Neural cell (in vitro differentiated cells): Measurements from ENCODE around the gene FNBP1. TPM values are rescaled to one million over a fixed set of nuclear protein-coding genes. Genes with fewer than 3 reads are reported as not detected.

Source experiments
- H2AFZ ChIP-seq: fragments of 200-600, 300-800 bp; sonication (generic), shearing (Covaris generic); 2 replicates; pipeline ENCODE4 v1.6.0; 2014; ENCODE audit warnings: low read depth, mild to moderate bottlenecking, antibody characterized with exemption, low read length, moderate library complexity
- H3F3A ChIP-seq: fragments of 200-600 bp; shearing (Covaris generic); 2 replicates; pipeline ENCODE4 v1.6.1; 2016; ENCODE audit warnings: mild to moderate bottlenecking, moderate library complexity, mixed read lengths, antibody characterized with exemption, low read length; ENCODE audit not compliant: insufficient read depth, poor library complexity, severe bottlenecking
- H3K27ac ChIP-seq: fragments of 200-600, 300-800 bp; sonication (generic), shearing (Covaris generic); 2 replicates; pipeline ENCODE4 v1.5.1; 2014; ENCODE audit warnings: mild to moderate bottlenecking, low read length, moderate library complexity
- H3K27me3 ChIP-seq: fragments of 300-800, 200-600 bp; sonication (generic), shearing (Covaris generic); 2 replicates; pipeline ENCODE4 v1.6.0; 2014; ENCODE audit warnings: mild to moderate bottlenecking, low read depth, low read length, moderate library complexity; ENCODE audit not compliant: insufficient read depth
- H3K36me3 ChIP-seq: fragments of 300-800, 200-600 bp; sonication (generic), shearing (Covaris generic); 2 replicates; pipeline ENCODE4 v1.5.1; 2014; ENCODE audit warnings: mild to moderate bottlenecking, antibody characterized with exemption, low read length, moderate library complexity; ENCODE audit not compliant: insufficient read depth
- H3K4me2 ChIP-seq: fragments of 300-800, 200-600 bp; sonication (generic), shearing (Covaris generic); 2 replicates; pipeline ENCODE4 v1.6.0; 2014; ENCODE audit warnings: mild to moderate bottlenecking, low read length
- H3K4me3 ChIP-seq: fragments of 300-800, 200-600 bp; sonication (generic), shearing (Covaris generic); 2 replicates; pipeline ENCODE4 v1.5.1; 2014; ENCODE audit warnings: mild to moderate bottlenecking, low read length, moderate library complexity
- H3K79me2 ChIP-seq: fragments of 200-600 bp; shearing (Covaris generic); replicated peaks from 2 replicates; pipeline ENCODE4 v1.6.0; 2014; ENCODE audit warnings: mild to moderate bottlenecking, low read length, moderate library complexity; ENCODE audit not compliant: insufficient read depth
- H3K9ac ChIP-seq: fragments of 300-800, 200-600 bp; sonication (generic), shearing (Covaris generic); 2 replicates; pipeline ENCODE4 v1.6.1; 2016; ENCODE audit warnings: mild to moderate bottlenecking, low read length, mixed read lengths
- H3K9me2 ChIP-seq: fragments of 200-600 bp; shearing (Covaris generic); 2 replicates; pipeline ENCODE4 v1.6.1; 2016; ENCODE audit warnings: mild to moderate bottlenecking, low read length, mixed read lengths; ENCODE audit not compliant: insufficient read depth
- H3K9me3 ChIP-seq: fragments of 200-600, 300-800 bp; sonication (generic), shearing (Covaris generic); 2 replicates; pipeline ENCODE4 v1.6.1; 2016; ENCODE audit warnings: mild to moderate bottlenecking, mixed run types, low read length, moderate library complexity, mixed read lengths
- H4K20me1 ChIP-seq: fragments of 200-600 bp; shearing (Covaris generic); 2 replicates; pipeline ENCODE4 v1.6.1; 2016; ENCODE audit warnings: mild to moderate bottlenecking, mixed run types; ENCODE audit not compliant: insufficient read depth
- CTCF ChIP-seq: fragments of 450-650 bp; IDR thresholded peaks from 2 replicates; pipeline ENCODE4 v1.5.1; 2014; ENCODE audit warnings: antibody characterized with exemption, mild to moderate bottlenecking, moderate library complexity; ENCODE audit not compliant: poor library complexity, severe bottlenecking
- EP300 ChIP-seq: fragments of 450-650 bp; conservative IDR thresholded peaks from 2 replicates; pipeline ENCODE4 v1.6.1; 2014; ENCODE audit warnings: antibody characterized with exemption, mild to moderate bottlenecking, moderate library complexity; ENCODE audit not compliant: poor library complexity, severe bottlenecking
- EZH2 ChIP-seq: fragments of 200-600, 300-800 bp; shearing (Covaris generic), sonication (generic); IDR thresholded peaks from 2 replicates; pipeline ENCODE4 v1.6.1; 2014; ENCODE audit warnings: antibody characterized with exemption, low read length, borderline replicate concordance, mild to moderate bottlenecking; ENCODE audit not compliant: insufficient read depth, poor library complexity, severe bottlenecking
- MXI1 ChIP-seq: fragments of 450-650 bp; conservative IDR thresholded peaks from 2 replicates; pipeline ENCODE4 v1.6.1; 2014; ENCODE audit warnings: antibody characterized with exemption, mild to moderate bottlenecking; ENCODE audit not compliant: poor library complexity, severe bottlenecking
- POLR2AphosphoS5 ChIP-seq: IDR thresholded peaks from 2 replicates; pipeline ENCODE4 v1.6.1; 2012
- RAD21 ChIP-seq: fragments of 450-650 bp; conservative IDR thresholded peaks from 2 replicates; pipeline ENCODE4 v1.6.1; 2014; ENCODE audit warnings: antibody characterized with exemption, mild to moderate bottlenecking, moderate library complexity
- REST ChIP-seq: IDR thresholded peaks from 2 replicates; pipeline ENCODE4 v1.6.1; 2012; ENCODE audit warnings: borderline replicate concordance
- SMC3 ChIP-seq: fragments of 450-650 bp; conservative IDR thresholded peaks from 2 replicates; pipeline ENCODE4 v1.6.1; 2014; ENCODE audit warnings: antibody characterized with exemption, mild to moderate bottlenecking, moderate library complexity; ENCODE audit not compliant: poor library complexity
- TAF1 ChIP-seq: IDR thresholded peaks from 2 replicates; pipeline ENCODE4 v1.6.1; 2012; ENCODE audit warnings: low read depth
- polyA plus RNA-seq: library from polyadenylated mRNA; depleted of rRNA; stranded (reverse); fragments of >200 nt; gene quantifications from 2 replicates; pipeline ENCODE4 v1.2.3, GENCODE V29; 2014

Gene FNBP1
- polyA plus RNA-seq, 1 donor from 2014 or later, result 16.6 TPM

- Histone ChIP-seq H2AFZ (no peak overlapping the region), H3K27me3 (no peaks in the 10 kb centered on the region), H3K27ac (no peak overlapping the region), H3K79me2 (no peaks in the 10 kb centered on the region), H3K9me2 (no peaks in the 10 kb centered on the region), H3K9ac (no peak overlapping the region), H3K4me3 (no peak overlapping the region), H4K20me1 (no peaks in the 10 kb centered on the region), H3K9me3 (no peaks in the 10 kb centered on the region), H3K36me3 (no peaks in the 10 kb centered on the region), H3K4me2 (no peak overlapping the region), H3F3A (no peaks in the 10 kb centered on the region)
- TF ChIP-seq POLR2AphosphoS5, result no peak
These were observed 84.2 kb downstream of the FNBP1 start for GRCh38 chr9:129958796-129959195.

GRCh38 chr9:129954868-129955550, 88.0 kb downstream of the FNBP1 start:
- no peak overlapping the region for H2AFZ ChIP-seq
- H3F3A ChIP-seq, result no peaks in the 10 kb centered on the region
- no peaks in the 10 kb centered on the region for H3K36me3 ChIP-seq
- no peak overlapping the region for H3K27ac ChIP-seq
- H3K9ac ChIP-seq, result no peak overlapping the region
- H3K9me2 ChIP-seq, result no peaks in the 10 kb centered on the region
- H4K20me1 ChIP-seq, result no peaks in the 10 kb centered on the region
- H3K27me3 ChIP-seq, result no peaks in the 10 kb centered on the region
- no peak overlapping the region for H3K4me3 ChIP-seq
- H3K9me3 ChIP-seq, result no peaks in the 10 kb centered on the region
- TF ChIP-seq TAF1, result no peak
- TF ChIP-seq RAD21, result no peak
- TF ChIP-seq EZH2, result no peak
- no peak for TF ChIP-seq EP300
- TF ChIP-seq POLR2AphosphoS5, result no peak
- TF ChIP-seq CTCF, result no peak
- no peak for TF ChIP-seq MXI1
- TF ChIP-seq SMC3, result no peak
- no peak for TF ChIP-seq REST
- H3K79me2 ChIP-seq, result no peaks in the 10 kb centered on the region
- no peak overlapping the region for H3K4me2 ChIP-seq
